PC-9 (cell line): ENCODE results near the gene ELOVL7. TPM values are rescaled to one million over a fixed set of nuclear protein-coding genes. Genes with fewer than 3 reads are reported as not detected.

Experiments used
- BruUV-seq: library from RNA; stranded (reverse); fragments of 400-500 nt; replicated peaks from 2 replicates; lab custom pipeline; 2021; lab: Mats Ljungman, UMichigan
- CTCF ChIA-PET: fragments of 300-600 bp; sonication (Branson Sonifier 250); formaldehyde crosslinking; loops from one replicate; lab custom pipeline; 2022; ENCODE audit warnings: antibody characterized with exemption; lab: Charles Lee
- POLR2A ChIA-PET: fragments of 300-600 bp; sonication (Branson Sonifier 250); formaldehyde crosslinking; loops from one replicate; lab custom pipeline; 2022; ENCODE audit warnings: antibody characterized with exemption; ENCODE audit not compliant: unreplicated experiment; lab: Charles Lee
- DNase-seq, 2 experiments: peaks; one replicate each; pipeline versions ENCODE4 v3.0.0 to v3.0.0-alpha.2; 2015 to 2022; ENCODE audit warnings: mixed read lengths in 1 of 2
- H2AFZ ChIP-seq: fragments of 200-600 bp; sonication (generic); 2 replicates; pipeline ENCODE4 v1.8.1; 2017; ENCODE audit warnings: antibody characterized with exemption
- H3F3A ChIP-seq: fragments of 200-600 bp; sonication (generic); 2 replicates; pipeline ENCODE4 v1.8.1; 2017; ENCODE audit warnings: antibody characterized with exemption, mild to moderate bottlenecking, low read depth; ENCODE audit not compliant: insufficient read depth
- H3K27ac ChIP-seq: fragments of 200-600 bp; sonication (generic); 2 replicates; pipeline ENCODE4 v1.6.1; 2016; ENCODE audit warnings: mixed run types
- H3K27me3 ChIP-seq: fragments of 200-600 bp; sonication (generic); 2 replicates; pipeline ENCODE4 v1.6.1; 2016; ENCODE audit warnings: low read depth, mixed run types; ENCODE audit not compliant: insufficient read depth
- H3K36me3 ChIP-seq: fragments of 200-600 bp; sonication (generic); 2 replicates; pipeline ENCODE4 v1.6.1; 2016; ENCODE audit warnings: low read depth, mixed run types
- H3K4me1 ChIP-seq: fragments of 200-600 bp; sonication (generic); replicated peaks from 2 replicates; pipeline ENCODE4 v1.6.1; 2016; ENCODE audit warnings: mixed run types; ENCODE audit not compliant: insufficient read depth
- H3K4me2 ChIP-seq: fragments of 200-600 bp; sonication (generic); 2 replicates; pipeline ENCODE4 v1.6.1; 2017; ENCODE audit warnings: mixed run types
- H3K4me3 ChIP-seq: fragments of 200-600 bp; sonication (generic); 2 replicates; pipeline ENCODE4 v1.6.1; 2016; ENCODE audit warnings: mixed run types
- H3K79me2 ChIP-seq: fragments of 200-600 bp; sonication (generic); 2 replicates; pipeline ENCODE4 v1.6.1; 2017; ENCODE audit warnings: low read depth, mixed run types
- H3K9me2 ChIP-seq: fragments of 200-600 bp; sonication (generic); 2 replicates; pipeline ENCODE4 v1.8.1; 2017; ENCODE audit warnings: mild to moderate bottlenecking; ENCODE audit not compliant: insufficient read depth
- H3K9me3 ChIP-seq: fragments of 200-600 bp; sonication (generic); 2 replicates; pipeline ENCODE4 v1.8.1; 2016; ENCODE audit warnings: low read depth; ENCODE audit not compliant: insufficient read depth
- H4K20me1 ChIP-seq: fragments of 200-600 bp; sonication (generic); 2 replicates; pipeline ENCODE4 v1.8.1; 2017; ENCODE audit not compliant: insufficient read depth
- EZH2 ChIP-seq: fragments of 200-600 bp; sonication (generic); IDR thresholded peaks from 2 replicates; pipeline ENCODE4 v1.8.0; 2017; ENCODE audit warnings: antibody characterized with exemption, low read depth
- intact Hi-C: fragments of 100-400 bp; cut with micrococcal nuclease; formaldehyde crosslinking; loops from one replicate; pipeline ENCODE4 v1.10.0; 2022; ENCODE audit not compliant: unreplicated experiment
- total RNA-seq: library from RNA; stranded (reverse); gene quantifications from 2 replicates; pipeline ENCODE4 v1.2.3, GENCODE V29; 2021
- TF ChIP-seq, protein P1 (sequence below): fragments of 200-600 bp; sonication (generic); conservative IDR thresholded peaks from 2 replicates; pipeline ENCODE4 v1.6.1; 2017; ENCODE audit warnings: mixed run types, antibody characterized with exemption, mild to moderate bottlenecking, moderate library complexity

ELOVL7 gene
- total RNA-seq, 1 experiment from 2014 or later = 24.3 TPM

DNA sequence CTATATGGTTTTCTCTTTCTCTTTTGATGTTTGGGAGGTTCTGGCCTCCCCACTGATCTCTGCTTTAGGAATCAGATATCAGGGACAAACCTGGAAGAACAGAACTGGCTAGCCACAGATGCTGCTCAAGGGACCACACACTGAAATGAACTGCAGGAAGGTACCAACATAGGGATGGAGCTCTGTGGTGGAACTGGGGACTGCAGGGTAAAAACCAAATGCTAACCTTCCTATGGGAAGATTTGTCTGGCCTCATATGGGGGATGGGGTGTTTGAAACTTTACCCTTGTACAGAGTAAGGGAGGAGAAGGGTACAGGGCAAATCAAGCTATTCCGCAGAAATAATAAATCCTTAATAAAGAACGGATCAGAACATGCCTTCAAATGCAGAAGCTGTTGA, 49.4 kb downstream of the ELOVL7 start:
- BruUV-seq = no TSS peak
- intact Hi-C loops = no loop called here

DNA sequence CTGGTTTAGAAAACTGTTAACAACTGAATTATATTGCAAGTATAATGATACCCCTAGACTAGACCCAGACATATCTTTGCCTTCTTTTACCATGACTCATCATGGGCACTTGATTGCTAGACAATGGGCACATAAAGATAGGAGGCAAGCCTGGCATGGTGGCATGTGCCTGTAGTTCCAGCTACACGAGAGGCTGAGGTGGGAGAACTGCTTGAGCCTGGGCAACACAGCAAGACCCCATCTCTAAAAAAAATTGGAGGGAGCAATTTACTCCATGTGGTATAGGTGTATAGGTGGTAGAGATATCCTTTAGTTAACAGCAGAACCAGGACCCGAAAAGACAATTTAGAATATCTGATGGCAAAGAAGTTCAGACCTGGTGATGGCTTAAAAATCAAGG, 51.6 kb downstream of the ELOVL7 start:
- Histone ChIP-seq H3F3A (no peaks in the 10 kb centered on the region), H3K27ac (no peak overlapping the region), H3K4me3 (no peak overlapping the region), H3K9me2 (no peaks in the 10 kb centered on the region), H2AFZ (no peak overlapping the region), H3K36me3 (no peaks in the 10 kb centered on the region), H3K4me1 (no peaks in the 10 kb centered on the region), H3K79me2 (no peaks in the 10 kb centered on the region), H3K27me3 (no peaks in the 10 kb centered on the region), H3K4me2 (no peak overlapping the region), H3K9me3 (no peaks in the 10 kb centered on the region), H4K20me1 (no peaks in the 10 kb centered on the region)
- no TSS peak for BruUV-seq
- POLR2A ChIA-PET = no interaction called here
- CTCF ChIA-PET = no interaction called here
- no peak for TF ChIP-seq EZH2
- TF ChIP-seq, protein P1, sequence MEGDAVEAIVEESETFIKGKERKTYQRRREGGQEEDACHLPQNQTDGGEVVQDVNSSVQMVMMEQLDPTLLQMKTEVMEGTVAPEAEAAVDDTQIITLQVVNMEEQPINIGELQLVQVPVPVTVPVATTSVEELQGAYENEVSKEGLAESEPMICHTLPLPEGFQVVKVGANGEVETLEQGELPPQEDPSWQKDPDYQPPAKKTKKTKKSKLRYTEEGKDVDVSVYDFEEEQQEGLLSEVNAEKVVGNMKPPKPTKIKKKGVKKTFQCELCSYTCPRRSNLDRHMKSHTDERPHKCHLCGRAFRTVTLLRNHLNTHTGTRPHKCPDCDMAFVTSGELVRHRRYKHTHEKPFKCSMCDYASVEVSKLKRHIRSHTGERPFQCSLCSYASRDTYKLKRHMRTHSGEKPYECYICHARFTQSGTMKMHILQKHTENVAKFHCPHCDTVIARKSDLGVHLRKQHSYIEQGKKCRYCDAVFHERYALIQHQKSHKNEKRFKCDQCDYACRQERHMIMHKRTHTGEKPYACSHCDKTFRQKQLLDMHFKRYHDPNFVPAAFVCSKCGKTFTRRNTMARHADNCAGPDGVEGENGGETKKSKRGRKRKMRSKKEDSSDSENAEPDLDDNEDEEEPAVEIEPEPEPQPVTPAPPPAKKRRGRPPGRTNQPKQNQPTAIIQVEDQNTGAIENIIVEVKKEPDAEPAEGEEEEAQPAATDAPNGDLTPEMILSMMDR = no peak
- intact Hi-C loops = no loop called here
- no peak for DNase-seq

More for the DNA sequence above, 49.4 kb downstream of the ELOVL7 start:
- CTCF ChIA-PET = no interaction called here
- no peaks in the 10 kb centered on the region for H3K9me2 ChIP-seq
- POLR2A ChIA-PET = interaction anchor here (0.7 kb wide), 1 partner anchor 16 kb away, joined by 3 read pairs; no protein-coding TSS in a partner anchor
- no peak for DNase-seq
- TF ChIP-seq, protein P1 = no peak
- TF ChIP-seq EZH2 = no peak
- H4K20me1 ChIP-seq = no peaks in the 10 kb centered on the region
- H3K4me3 ChIP-seq = no peak overlapping the region
- no peak overlapping the region for H3K4me2 ChIP-seq
- H3K27ac ChIP-seq = no peak overlapping the region
- H3K36me3 ChIP-seq = no peaks in the 10 kb centered on the region
- H3K9me3 ChIP-seq = no peaks in the 10 kb centered on the region
- H3K27me3 ChIP-seq = no peaks in the 10 kb centered on the region
- no peaks in the 10 kb centered on the region for H3K79me2 ChIP-seq
- H2AFZ ChIP-seq = no peak overlapping the region
- no peaks in the 10 kb centered on the region for H3F3A ChIP-seq
- no peaks in the 10 kb centered on the region for H3K4me1 ChIP-seq

DNA sequence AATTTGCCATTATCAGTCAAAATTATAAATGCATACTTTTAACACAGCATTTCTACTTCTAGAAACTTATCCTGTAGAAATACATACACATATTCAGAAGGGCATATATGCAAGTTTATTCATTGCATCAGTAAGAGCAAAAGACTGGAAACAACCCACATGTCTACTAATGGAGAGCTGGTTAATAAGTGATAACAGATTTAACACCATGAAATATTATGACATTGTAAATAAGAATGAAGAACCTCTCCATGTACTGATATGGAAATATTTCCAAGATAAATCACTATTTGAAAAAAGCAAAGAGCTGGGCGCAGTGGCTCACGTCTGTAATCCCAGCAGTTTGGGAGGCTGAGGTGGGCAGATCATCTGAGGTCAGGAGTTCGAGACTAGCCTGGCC, 54.5 kb downstream of the ELOVL7 start:
- Histone ChIP-seq H3K27ac (no peak overlapping the region), H3K9me3 (no peaks in the 10 kb centered on the region), H3K4me3 (no peak overlapping the region), H2AFZ (no peak overlapping the region), H3F3A (no peaks in the 10 kb centered on the region), H4K20me1 (no peaks in the 10 kb centered on the region), H3K79me2 (no peaks in the 10 kb centered on the region), H3K9me2 (0 out of 2 replicates have a peak, but pooled peaks cover 2% of the 10 kb centered on the region), H3K4me1 (no peaks in the 10 kb centered on the region), H3K4me2 (no peak overlapping the region), H3K27me3 (no peaks in the 10 kb centered on the region), H3K36me3 (no peaks in the 10 kb centered on the region)
- intact Hi-C loops = no loop called here
- DNase-seq = no peak
- TF ChIP-seq EZH2 = no peak
- TF ChIP-seq, protein P1 = no peak
- POLR2A ChIA-PET = no interaction called here
- no TSS peak for BruUV-seq
- CTCF ChIA-PET = interaction anchor here (0.6 kb wide), 1 partner anchor 23 kb away, joined by 3 read pairs; no protein-coding TSS in a partner anchor
